Prostate gland (tissue), 2 donors: ENCODE results near the gene EIF6.

Experiments
- POLR2A ChIP-seq: fragments of 450-650 bp; IDR thresholded peaks from one replicate; pipeline ENCODE4 v1.6.1; 2016; ENCODE audit warnings: antibody characterized with exemption, mild to moderate bottlenecking
- POLR2AphosphoS5 ChIP-seq: sonication (generic); formaldehyde crosslinking; IDR thresholded peaks from one replicate; pipeline ENCODE4 v1.6.1; 2017; ENCODE audit warnings: antibody characterized with exemption
- TF ChIP-seq, protein P1 (sequence below), 4 experiments: fragments of 200-600 bp in 2 of 4; fragments of 450-650 bp in 2 of 4; sonication (generic) in 2 of 4; IDR thresholded peaks; 1 replicate in 3 of 4; 2 replicates in 1 of 4; pipeline ENCODE4 v1.5.1; 2016 to 2019; ENCODE audit warnings: antibody characterized with exemption in 4 of 4, mild to moderate bottlenecking in 2 of 4, moderate library complexity in 2 of 4

DNA sequence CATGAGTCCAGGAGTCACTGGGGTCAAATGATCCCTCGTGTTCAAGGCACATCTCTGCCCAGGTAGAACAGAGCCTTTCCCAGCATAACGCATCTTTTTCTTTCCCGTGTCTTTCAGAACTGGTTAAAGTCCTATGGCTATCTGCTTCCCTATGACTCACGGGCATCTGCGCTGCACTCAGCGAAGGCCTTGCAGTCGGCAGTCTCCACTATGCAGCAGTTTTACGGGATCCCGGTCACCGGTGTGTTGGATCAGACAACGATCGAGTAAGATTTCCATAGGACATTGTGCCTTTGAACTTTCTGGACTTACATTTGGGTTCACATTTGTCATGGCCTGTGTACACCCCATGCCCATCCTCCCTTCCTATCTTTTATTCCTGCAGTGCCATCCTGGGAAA, 37.8 kb downstream of the EIF6 start:
- TF ChIP-seq POLR2AphosphoS5 (no peak), POLR2A (no peak)
- TF ChIP-seq, protein P1, sequence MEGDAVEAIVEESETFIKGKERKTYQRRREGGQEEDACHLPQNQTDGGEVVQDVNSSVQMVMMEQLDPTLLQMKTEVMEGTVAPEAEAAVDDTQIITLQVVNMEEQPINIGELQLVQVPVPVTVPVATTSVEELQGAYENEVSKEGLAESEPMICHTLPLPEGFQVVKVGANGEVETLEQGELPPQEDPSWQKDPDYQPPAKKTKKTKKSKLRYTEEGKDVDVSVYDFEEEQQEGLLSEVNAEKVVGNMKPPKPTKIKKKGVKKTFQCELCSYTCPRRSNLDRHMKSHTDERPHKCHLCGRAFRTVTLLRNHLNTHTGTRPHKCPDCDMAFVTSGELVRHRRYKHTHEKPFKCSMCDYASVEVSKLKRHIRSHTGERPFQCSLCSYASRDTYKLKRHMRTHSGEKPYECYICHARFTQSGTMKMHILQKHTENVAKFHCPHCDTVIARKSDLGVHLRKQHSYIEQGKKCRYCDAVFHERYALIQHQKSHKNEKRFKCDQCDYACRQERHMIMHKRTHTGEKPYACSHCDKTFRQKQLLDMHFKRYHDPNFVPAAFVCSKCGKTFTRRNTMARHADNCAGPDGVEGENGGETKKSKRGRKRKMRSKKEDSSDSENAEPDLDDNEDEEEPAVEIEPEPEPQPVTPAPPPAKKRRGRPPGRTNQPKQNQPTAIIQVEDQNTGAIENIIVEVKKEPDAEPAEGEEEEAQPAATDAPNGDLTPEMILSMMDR (IDR thresholded peaks at IDR 0.05) = no peak
